Measurements from ENCODE around the gene LIMS1.
A peak's percentile ranks its signal among the peaks of the same experiment; 100 is the strongest.
"Not testable (repeated sequence)": the region's sequence is repeated elsewhere in the genome, so short reads cannot be mapped to it uniquely, and the experiment has no call there.

Gene LIMS1, protein sequence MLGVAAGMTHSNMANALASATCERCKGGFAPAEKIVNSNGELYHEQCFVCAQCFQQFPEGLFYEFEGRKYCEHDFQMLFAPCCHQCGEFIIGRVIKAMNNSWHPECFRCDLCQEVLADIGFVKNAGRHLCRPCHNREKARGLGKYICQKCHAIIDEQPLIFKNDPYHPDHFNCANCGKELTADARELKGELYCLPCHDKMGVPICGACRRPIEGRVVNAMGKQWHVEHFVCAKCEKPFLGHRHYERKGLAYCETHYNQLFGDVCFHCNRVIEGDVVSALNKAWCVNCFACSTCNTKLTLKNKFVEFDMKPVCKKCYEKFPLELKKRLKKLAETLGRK

DNA sequence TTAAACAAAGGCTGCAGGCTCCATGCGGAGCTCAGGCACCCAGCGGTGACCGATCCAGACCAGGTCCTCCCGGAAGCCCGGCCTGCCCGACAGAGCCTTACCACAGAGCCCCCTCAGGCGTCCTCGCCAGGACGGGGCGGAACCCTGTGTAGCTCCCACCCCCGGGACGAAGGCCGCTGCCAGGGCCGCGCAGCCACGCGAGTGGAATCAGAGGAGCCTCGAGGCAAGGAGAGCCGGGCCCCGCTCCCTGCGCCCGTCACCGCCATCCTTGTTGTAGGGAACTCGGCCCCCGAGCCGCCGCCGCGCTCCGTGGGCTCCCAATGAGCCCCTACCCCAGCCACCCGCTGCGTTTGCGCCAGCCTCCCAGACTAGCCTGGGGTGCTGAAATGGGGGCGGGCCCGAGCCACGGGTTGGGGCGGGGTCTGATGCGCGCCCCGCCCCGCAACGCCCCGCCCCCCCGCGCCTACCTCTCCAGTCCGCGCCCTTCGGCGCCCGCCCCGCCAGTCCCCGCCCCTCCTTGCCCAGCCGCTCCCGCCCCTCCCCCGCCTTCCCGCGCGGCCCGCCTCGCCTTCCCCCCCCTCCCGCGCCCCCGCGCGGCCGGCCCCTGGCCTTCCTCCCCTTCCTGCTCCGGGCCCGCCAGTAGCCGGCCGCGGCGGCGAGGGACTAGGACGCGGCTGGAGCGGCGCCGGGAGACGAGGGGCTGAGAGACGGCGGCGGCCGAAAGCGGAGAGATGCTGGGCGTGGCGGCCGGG is at the start of gene LIMS1:
TSS of gene LIMS1 (plus strand) at position 639 of the 752 bp plus-strand sequence. CDS start at position 732, 93 bp downstream.
- DNase-seq: peak; percentile 48

DNA sequence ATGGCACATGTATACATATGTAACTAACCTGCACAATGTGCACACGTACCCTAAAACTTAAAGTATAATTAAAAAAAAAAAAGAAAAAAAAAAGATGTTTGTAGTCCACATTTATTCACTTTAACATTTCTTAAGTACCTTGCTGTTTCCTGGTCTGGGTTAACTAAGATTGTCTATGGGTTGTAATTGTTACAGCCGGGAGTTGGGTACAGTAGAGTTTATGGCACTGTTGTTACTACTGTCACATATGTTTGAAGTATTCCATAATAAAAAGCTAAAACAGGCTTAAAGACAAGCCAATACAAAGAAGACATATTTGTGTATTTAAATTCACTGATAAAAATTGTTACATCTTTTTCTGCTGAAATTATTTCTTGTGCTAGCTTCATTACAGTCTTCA is 49.0 kb upstream of the LIMS1 start:
- no peak for DNase-seq

DNA sequence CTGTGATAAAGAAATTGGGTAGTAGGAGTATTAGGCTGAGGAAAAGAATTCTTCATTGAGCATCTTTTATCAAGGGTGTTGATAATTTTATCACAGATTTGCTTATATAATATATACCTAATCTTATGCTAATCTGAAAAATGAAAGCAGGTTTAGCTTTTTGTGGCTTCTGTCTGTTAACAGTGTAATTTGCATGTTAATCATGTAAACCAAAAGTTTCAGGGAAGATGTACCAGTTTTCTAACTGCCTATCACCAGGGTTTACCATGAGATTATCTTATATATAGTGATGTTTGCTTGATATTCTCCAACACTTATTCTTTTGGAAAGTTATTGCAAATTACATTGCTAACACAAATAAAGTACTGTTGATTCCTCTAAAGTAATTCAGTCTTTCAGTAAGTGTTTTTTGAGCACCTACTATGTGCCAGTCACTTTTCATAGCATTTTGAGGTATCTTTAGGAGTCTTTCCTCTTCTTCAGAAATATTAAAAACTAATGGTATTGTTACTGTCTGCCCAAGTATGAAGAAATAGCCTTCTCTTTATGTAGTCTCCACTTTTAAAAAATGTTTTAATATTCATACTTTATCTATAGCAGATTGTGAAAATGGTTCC is 43.7 kb upstream of the LIMS1 start:
- DNase-seq: no peak

DNA sequence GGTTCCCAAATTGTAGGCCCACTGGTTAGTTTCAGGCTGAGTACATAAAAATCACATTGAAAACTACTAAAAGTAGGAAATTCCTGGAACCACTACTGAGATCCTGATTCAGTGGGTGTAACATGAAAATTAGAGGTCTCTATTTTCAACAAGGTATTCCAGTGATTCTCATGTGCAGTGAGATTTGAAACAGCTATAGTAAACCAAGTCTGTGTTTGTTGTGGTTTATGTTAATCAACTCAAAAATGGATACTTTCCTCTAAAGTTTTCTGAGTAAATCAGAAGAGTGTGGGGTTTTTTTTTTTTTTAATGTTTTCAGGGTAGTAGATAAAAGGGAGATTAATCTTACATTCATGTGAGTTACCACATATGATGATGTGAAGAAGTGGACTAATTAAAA is 42.4 kb upstream of the LIMS1 start:
- no peak for DNase-seq

DNA sequence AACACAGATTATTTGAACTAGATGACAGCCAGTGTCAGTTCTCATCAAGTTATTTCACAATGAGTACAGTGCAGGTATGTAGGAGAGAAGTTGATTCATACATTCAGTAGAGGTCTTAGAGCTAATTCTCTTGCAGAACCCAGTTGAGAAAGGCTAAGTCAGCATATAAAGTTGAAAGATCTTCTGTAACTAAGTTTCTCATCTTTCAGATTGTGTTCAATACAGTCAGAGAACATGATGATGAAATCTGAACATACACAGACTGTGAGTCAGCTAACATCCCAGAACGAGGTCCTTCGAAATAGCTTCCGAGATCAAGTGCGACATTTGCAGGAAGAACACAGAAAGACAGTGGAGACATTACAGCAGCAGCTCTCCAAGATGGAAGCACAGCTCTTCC is 41.9 kb upstream of the LIMS1 start:
- no peak for DNase-seq

DNA sequence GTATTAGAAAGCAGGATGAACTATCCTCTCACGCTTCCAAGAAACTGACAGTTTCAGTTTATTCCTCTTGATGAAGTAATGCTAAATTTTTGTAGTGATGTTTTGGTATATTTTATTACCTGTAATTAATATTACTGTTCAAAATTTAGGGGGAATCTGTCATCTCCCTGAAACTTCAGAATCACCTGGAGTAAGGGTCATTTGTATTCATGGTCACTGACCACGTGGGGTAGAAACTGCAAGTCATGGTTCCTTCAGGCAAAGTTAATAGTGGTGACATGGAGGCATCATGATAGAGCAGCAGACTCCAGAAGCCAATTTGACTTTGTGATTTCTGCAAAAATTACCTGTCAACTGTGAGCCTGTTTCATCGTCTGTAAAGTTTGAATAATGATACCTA is 38.1 kb upstream of the LIMS1 start:
- not testable (repeated sequence) for DNase-seq

DNA sequence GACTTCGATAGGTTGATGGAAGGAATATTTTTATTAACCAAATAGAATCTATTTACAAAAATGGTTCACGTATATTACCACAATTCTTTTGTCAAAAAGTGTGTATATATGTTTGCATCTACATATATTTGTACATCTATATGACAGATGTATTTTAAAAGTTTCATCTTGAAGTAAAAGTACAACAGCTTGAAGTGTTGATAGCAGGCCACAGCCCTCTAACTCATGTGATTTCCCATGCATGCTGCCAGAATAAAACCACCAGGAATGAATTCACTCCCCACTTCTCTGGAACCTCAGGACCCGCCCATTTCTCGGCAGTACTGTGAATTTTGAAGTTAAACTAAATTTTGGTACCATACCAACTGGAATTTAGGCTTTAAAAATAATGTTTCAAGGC is 26.6 kb upstream of the LIMS1 start:
- DNase-seq: not testable (repeated sequence)

DNA sequence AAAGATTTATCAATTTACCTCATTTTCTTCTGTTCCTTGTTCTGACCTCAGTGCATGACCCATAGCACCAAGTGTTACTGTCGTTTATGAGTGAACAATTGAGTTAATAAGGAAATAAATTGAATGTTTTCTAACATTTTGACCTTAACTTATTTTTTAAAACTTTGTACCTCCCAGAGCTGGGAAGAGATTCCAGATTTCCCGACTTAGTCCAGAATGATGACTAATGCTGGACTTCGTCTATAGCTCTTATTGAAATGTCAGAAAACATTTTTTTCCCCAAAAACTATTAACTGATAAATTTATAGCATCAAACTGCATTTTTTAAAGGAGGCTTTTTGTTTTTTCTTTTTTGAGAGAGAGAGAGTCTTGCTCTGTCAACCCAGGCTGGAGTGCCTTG is 21.8 kb upstream of the LIMS1 start:
- DNase-seq: not testable (repeated sequence)

DNA sequence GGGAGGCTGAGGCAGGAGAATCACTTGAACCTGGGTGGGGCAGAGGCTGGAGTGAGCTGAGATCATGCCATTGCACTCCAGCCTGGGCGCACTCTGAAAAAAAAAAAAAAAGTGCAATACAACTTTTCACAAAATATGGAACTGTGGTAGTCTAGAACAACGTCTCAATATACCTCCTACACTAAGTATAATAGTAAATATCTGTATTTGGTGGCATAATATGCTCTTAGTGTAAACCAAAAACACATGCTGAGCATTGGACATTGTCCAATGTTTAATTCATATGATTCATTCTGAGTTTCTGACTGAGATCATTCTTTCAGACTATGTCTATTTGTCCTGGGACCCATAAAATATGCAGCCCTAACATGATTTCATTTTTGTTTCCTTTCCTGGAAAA is 19.8 kb upstream of the LIMS1 start:
- DNase-seq: not testable (repeated sequence)

DNA sequence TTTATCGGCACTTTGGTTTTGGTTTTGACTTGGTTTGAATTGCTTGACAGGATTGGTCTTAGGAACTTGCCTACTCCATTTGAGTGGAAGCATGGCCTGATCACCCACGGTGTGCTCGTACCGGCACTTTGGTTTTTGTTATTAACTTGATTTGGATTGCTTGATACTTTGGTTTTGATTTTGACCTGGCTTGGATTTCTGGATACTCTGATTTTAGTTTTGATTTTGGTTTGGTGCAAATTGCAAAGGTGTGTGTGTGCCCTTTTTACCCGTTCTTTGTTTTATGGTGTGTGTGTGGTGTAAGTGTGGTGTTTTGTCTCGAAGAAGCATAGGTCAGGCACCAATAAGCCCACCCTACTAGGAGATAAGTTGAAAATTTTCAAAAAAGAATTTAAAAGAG is 9.6 kb upstream of the LIMS1 start:
- not testable (repeated sequence) for DNase-seq

DNA sequence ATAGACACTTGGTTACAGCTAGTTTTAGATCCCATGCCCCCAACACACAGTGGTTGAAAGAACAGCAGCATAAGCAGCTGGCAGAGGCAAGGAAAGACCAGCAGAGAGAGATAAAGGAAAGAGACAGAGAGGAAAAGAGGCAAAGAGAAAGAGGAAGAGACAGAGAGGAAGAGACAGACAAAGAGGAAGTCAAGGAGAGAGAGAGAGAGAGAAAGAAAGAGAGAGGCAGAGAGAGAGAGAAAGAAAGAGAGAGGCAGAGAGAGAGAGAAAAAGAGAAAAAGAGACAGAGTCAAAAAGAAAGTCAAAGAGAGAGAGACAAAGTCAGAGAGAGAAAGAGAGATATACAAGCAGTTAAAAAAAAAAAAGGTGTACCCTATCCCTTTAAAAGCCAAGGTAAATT is 9.0 kb upstream of the LIMS1 start:
- not testable (repeated sequence) for DNase-seq

DNA sequence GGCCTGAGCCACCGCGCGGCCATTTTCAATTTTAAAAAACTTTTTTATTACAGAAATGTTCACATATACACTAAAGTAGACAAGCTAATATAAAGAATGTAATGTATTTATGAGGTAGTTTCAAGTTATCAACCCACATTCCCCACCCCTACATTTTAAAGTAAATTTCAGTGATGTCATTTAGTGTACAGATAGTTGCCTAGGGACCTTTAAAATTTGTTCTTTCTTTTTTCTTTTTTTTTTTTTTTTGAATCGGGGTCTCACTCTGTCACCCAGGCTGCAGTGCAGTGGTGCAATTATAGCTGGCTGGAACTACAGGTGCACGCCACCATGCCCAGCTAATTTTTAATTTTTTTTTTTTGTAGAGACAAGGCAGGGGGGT is 2.6 kb upstream of the LIMS1 start:
- DNase-seq: no peak

DNA sequence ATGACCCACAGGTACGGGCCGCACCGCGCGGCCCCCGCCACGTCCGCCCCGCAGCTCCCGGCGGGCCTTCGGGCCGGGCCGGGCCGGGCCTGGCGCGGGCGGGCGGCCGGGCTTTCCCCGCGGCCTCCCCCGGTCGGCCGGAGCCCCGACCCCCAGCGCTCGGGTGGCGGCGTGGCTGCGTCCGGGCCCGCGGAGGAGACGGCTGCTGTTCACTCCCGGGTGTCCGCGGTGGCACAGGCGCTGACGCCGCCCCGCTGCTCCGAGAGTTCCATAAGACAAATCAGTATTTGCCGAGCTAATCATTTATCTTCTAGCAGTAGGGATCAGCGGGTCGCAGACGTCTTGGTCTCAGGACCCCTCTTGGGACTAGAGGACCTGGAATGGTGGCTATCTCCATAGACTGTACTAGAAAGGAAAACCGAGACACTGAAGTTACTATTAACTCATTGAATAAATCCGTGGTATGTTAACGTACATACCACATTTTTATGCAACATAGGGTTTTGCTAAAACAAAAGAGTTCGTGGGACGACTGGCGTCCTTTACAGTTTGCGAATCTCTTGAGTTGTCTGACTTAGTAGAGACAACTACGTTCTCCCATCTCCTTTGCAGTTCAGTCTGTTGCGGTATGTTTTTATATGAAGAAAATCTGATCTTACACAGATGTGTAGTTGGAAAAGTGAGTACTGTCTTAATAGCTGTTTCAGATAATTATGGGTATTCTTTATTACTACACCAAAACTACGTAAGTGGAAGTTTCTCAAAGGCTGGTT is 500 bp downstream of the LIMS1 start:
- no peak for DNase-seq

DNA sequence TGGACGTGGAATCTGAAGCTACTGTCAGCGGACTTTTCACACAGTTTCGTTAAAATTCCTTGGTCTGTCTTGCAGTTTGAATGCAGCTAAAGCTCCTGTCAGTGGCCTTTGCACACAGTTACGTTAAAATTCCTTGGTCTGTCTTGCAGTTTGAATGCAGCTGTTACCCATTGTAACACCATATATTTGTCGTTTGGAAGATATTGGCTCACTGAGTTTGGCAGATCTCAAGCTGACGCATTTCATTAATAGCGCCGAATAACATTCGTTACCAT is 1.0 kb downstream of the LIMS1 start:
- no peak for DNase-seq

DNA sequence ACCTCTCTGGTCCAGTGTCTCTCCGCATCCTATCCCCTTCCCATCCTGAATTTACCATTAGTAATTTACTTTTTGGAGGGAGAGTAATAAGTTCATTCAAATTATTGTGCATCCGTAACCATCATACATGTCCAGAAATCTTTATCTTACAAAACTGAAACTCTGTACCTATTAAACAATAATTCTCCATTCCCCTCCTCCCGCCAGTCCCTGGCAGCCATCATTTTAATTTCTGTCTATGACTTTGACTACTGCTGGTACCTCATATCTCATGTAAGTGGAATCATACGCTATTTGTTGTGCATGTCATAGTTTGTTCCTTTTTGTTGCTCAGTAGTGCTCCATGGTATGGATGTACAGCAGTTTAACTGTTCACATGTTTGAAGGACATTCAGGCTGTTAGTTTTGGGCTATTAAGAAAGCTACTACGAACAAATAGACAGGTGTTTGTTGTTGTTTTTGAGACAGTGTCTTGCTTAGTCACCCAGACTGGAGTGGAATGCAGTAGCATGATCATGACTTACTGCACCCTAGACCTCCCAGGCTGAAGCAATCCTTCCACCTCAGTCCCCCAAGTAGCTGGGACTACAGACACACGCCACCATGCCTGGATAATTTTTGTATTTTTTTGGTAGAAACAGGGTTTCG is 2.0 kb downstream of the LIMS1 start:
- DNase-seq: no peak

DNA sequence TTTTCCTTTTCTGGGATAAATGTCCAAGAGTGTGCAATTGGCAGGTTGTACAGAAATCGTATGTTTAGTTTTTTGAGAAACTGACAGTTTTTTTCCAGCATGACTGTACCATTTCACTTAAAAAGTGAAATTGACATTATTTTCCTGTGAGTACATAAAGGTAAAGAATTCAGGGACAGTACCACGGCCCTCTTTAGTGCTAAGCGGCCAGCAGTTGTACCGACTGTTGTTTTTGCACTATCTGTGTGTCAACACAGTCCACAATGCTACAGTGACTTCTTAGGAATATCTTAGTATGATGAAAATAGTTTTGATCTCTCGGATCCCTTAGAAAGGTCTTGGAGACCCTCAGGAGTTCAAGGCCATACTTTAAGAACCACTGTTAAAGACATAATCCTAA is 2.6 kb downstream of the LIMS1 start:
- no peak for DNase-seq

DNA sequence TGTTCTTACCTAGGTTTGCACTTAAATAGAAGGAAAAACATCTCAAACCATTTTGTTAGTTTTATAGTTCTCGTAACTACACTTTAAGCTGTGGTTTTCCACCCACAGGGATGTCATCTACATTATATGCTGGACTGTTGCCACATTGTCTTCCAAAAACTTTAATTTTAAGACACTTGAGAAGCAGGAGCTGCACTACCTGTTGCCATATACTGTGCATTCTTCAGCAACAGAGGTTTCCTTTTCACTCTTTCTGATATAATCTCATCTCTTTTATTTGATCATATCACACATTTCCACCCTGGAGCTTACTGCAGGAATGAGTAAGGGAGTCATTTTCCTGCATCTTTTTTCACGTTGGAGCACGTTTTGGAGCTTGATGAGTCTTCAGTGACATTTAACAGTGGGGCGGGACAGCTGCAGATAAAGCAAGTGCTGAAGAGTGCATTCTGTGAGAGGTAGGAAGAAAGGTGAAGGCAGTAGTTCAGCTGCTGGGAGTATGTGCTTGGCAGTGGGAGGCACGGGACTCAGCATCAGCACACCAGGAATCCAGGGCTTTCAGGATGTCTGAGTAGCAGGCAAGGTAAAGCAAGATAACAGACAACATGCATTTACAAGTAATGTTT is 3.8 kb downstream of the LIMS1 start:
- no peak for DNase-seq

DNA sequence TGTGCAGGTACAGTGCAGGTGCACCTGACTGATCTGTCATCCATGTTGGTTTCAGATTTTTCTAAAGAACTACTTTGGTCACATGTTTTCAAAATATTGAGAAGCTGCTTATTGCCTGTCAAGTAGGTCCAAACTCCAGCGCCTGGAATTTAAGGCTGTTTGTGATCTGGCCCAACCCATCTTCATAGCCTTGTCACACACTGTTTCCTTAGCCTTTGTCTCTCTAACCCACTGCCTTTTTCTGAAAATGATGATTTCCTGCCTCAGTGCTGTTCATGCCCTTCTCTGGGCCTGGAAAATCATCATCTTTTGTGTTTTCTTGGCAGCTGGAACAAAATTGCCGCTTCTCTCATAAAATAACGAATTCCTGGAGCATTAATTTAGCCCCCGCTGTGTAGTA is 7.2 kb downstream of the LIMS1 start:
- no peak for DNase-seq

DNA sequence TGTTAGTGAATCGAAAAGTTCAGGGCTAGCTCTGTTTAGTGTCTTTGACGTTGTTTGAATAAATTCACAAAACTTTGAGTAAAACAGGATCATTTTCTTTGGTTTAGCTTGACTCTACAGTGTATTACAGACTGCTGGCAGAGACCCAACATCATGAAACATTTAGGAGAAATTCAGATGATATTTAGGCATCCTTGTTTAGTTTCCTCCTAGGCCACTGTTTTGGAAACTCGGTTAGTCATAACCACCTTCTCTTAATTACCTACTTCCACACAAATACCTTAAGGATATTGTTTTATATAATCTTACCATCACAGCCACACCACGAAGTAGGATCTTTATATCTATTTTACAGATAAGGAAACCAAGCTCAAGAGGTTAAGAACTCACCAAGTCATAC is 7.8 kb downstream of the LIMS1 start:
- DNase-seq: no peak

DNA sequence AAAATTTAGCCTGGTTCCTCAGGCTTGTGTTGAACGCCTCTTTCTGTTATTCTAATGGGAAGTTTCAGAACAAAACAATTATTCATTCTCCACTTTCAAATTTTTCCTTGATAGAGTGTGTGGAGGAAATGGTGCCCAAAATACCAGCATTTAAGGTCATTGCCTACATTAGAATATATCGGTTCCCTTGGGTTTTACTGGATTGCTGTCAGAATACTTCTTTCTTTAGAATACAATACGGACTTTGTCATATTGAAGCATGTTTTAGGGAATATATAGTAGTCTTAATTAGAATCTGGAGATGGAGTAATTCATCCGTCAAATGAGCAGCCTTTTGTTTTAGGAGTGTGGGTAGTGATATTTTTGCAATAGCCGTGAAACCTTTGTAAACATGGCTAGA is 13.3 kb downstream of the LIMS1 start:
- no peak for DNase-seq

DNA sequence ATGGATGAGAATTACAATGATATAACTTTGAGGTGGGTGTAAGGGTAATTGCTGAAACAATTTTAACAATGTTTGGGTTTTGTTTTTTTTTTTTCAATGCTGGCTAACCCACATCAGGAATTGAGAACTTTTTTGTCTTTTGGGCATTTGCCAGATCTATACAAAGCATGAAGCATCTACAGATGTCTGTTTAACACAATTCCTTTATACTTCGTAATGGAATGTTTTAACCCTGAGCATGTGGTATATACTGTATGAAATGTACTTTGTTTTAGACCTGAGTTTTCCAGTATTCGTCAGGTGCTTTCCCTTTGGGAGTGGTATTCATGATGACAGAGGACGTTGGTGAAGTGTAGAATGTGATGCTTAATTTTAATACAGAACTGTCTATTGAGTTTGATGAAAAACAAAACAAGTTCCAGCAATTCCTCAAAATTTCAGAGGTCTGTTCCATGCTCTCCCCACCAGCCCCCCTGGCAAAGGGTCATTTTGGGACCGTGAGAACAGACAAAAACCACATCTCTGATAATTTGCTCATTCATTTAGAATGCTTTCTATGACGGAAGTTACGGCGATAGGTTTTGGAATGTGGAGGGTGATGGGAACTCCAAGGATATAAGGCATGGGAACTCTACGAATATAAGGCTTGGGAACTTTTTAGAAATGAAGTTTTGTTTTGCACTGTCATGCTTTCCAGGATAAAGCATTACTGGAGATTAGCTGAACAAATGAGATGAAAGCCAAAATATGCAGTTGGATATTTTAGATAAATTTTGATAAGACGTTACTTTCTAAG is 14.1 kb downstream of the LIMS1 start:
- no peak for DNase-seq

DNA sequence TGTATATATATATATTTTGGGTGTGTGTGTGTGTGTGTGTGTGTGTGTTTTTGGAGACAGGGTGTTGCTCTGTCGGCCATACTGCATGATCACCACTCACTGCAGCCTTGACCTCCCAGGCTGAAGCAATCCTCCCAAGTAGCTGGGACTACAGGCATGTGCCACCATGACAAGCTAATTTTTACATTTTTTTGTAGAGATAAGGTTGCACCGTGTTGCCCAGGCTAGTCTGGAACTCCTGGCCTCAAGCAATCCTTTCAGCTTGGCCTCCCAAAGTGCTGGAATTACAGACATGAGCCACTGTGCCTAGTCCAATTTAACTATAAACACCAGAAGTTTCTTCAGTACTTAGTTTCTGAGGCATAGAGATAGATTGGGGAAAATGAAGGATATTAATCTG is 18.3 kb downstream of the LIMS1 start:
- no peak for DNase-seq
